Endothelial cell of umbilical vein (primary cell): ENCODE measurements around the gene RBM8A. TPM values are rescaled to one million over a fixed set of nuclear protein-coding genes. Genes with fewer than 3 reads are reported as not detected.
"Not testable (repeated sequence)": the region's sequence is repeated elsewhere in the genome, so short reads cannot be mapped to it uniquely, and the experiment has no call there.

Experiments used
- BruUV-seq: library from RNA; stranded (reverse); fragments of 400-500 nt; replicated peaks from 2 replicates; lab custom pipeline; 2021; lab: Mats Ljungman, UMichigan
- CTCF ChIA-PET: fragments of 300-600, 350-600 bp; sonication (Branson Sonifier 250); formaldehyde crosslinking; loops from one replicate; lab custom pipeline; 2021; ENCODE audit warnings: antibody characterized with exemption, inconsistent platforms; lab: Charles Lee
- POLR2A ChIA-PET: fragments of 300-600, 350-600 bp; sonication (Branson Sonifier 250); formaldehyde crosslinking; loops from one replicate; lab custom pipeline; 2021; ENCODE audit warnings: antibody characterized with exemption, inconsistent platforms; lab: Charles Lee
- DNase-seq: peaks from one replicate; pipeline ENCODE4 v3.0.0-alpha.2; 2011; ENCODE audit warnings: low read depth, low spot score
- FAIRE-seq: peaks from 2 replicates; lab custom pipeline; 2011; peaks lifted over from hg19 to GRCh38; lab: Jason Lieb, UNC
- H2AFZ ChIP-seq: 2 replicates; pipeline ENCODE4 v1.6.0; 2012; ENCODE audit warnings: low read depth, low read length, control low read depth, inconsistent platforms
- H3K27ac ChIP-seq: 2 replicates; pipeline ENCODE4 v1.5.1; 2011; ENCODE audit warnings: low read depth, mild to moderate bottlenecking, control low read depth, low read length, moderate library complexity; ENCODE audit not compliant: insufficient read depth
- H3K27me3 ChIP-seq, 2 experiments: 2 replicates each; pipeline versions ENCODE4 v1.6.0 to v1.6.1; 2011; ENCODE audit warnings: low read length in 2 of 2, mixed read lengths in 1 of 2; ENCODE audit not compliant: control insufficient read depth in 2 of 2, insufficient read depth in 2 of 2
- H3K36me3 ChIP-seq, 2 experiments: 2 replicates in 1 of 2; 3 replicates in 1 of 2; pipeline ENCODE4 v1.5.1; 2011; ENCODE audit warnings: low read length in 2 of 2, mild to moderate bottlenecking in 1 of 2, moderate library complexity in 1 of 2; ENCODE audit not compliant: control insufficient read depth in 2 of 2, insufficient read depth in 2 of 2; ENCODE audit errors: extremely low read depth in 1 of 2
- H3K4me1 ChIP-seq: 3 replicates; pipeline ENCODE4 v1.5.1; 2011; ENCODE audit warnings: mild to moderate bottlenecking, low read length; ENCODE audit not compliant: control insufficient read depth, insufficient read depth; ENCODE audit errors: extremely low read depth
- H3K4me2 ChIP-seq: 2 replicates; pipeline ENCODE4 v1.6.1; 2011; ENCODE audit warnings: low read length, control low read depth, mixed read lengths; ENCODE audit not compliant: insufficient read depth
- H3K4me3 ChIP-seq, 3 experiments: fragments of 200-600 bp in 1 of 3; sonication (generic), shearing (Covaris generic) in 1 of 3; replicated peaks in 1 of 3; 2 replicates each; pipeline ENCODE4 v1.5.1; 2011 to 2016; ENCODE audit warnings: control low read depth in 3 of 3, low read length in 3 of 3, mild to moderate bottlenecking in 2 of 3, inconsistent platforms in 1 of 3, low read depth in 1 of 3, moderate library complexity in 1 of 3; ENCODE audit not compliant: insufficient read depth in 1 of 3
- H3K79me2 ChIP-seq: 2 replicates; pipeline ENCODE4 v1.6.0; 2012; ENCODE audit warnings: low read length, inconsistent platforms; ENCODE audit not compliant: control insufficient read depth, insufficient read depth
- H3K9ac ChIP-seq: replicated peaks from 2 replicates; pipeline ENCODE3; 2011; ENCODE audit warnings: low read length, control low read depth; ENCODE audit not compliant: insufficient read depth; ENCODE audit errors: extremely low read depth
- H3K9me1 ChIP-seq: replicated peaks from 3 replicates; pipeline ENCODE4 v1.6.0; 2011; ENCODE audit warnings: mild to moderate bottlenecking, low read length; ENCODE audit not compliant: control insufficient read depth, insufficient read depth; ENCODE audit errors: extremely low read depth
- H3K9me3 ChIP-seq: replicated peaks from 2 replicates; pipeline ENCODE4 v1.5.1; 2012; ENCODE audit warnings: low read length, inconsistent platforms; ENCODE audit not compliant: control insufficient read depth, insufficient read depth
- H4K20me1 ChIP-seq: replicated peaks from 2 replicates; pipeline ENCODE3; 2011; ENCODE audit warnings: mild to moderate bottlenecking, low read length; ENCODE audit not compliant: control insufficient read depth, insufficient read depth; ENCODE audit errors: extremely low read depth
- CTCF ChIP-seq, 2 donors: IDR thresholded peaks; 1 replicate in 1 of 2; 2 replicates in 1 of 2; pipeline ENCODE4 v1.5.1; 2011; ENCODE audit warnings: low read length in 2 of 2, mild to moderate bottlenecking in 2 of 2, moderate library complexity in 2 of 2, control low read depth in 1 of 2, inconsistent platforms in 1 of 2, low read depth in 1 of 2; ENCODE audit not compliant: insufficient read depth in 1 of 2; ENCODE audit errors: extremely low read depth in 1 of 2
- EZH2 ChIP-seq: IDR thresholded peaks from 2 replicates; pipeline ENCODE4 v1.6.1; 2012; ENCODE audit warnings: borderline replicate concordance, low read depth, mild to moderate bottlenecking, moderate library complexity, low read length, inconsistent platforms; ENCODE audit not compliant: severe bottlenecking
- FOS ChIP-seq: IDR thresholded peaks from 2 replicates; pipeline ENCODE4 v1.6.1; 2011; ENCODE audit warnings: mild to moderate bottlenecking, low read length, moderate library complexity, borderline replicate concordance; ENCODE audit not compliant: insufficient read depth
- GATA2 ChIP-seq: IDR thresholded peaks from 2 replicates; pipeline ENCODE4 v1.7.0; 2011; ENCODE audit warnings: low read depth, mild to moderate bottlenecking, moderate library complexity, mixed read lengths, low read length; ENCODE audit not compliant: insufficient read length, insufficient read depth
- JUN ChIP-seq: IDR thresholded peaks from 2 replicates; pipeline ENCODE4 v1.6.1; 2011; ENCODE audit warnings: borderline replicate concordance, low read depth; ENCODE audit not compliant: insufficient read length, insufficient read depth
- MAX ChIP-seq: IDR thresholded peaks from 2 replicates; pipeline ENCODE4 v1.6.1; 2011; ENCODE audit not compliant: insufficient read depth, insufficient read length
- MYC ChIP-seq: IDR thresholded peaks from one replicate; pipeline ENCODE4 v1.6.1; 2011; ENCODE audit warnings: mild to moderate bottlenecking, low read depth, low read length
- POLR2A ChIP-seq: IDR thresholded peaks from 2 replicates; pipeline ENCODE4 v1.6.1; 2012; ENCODE audit warnings: low read depth, mild to moderate bottlenecking, control low read depth, low read length
- POLR2AphosphoS5 ChIP-seq: IDR thresholded peaks from 2 replicates; pipeline ENCODE4 v1.6.1; 2012; ENCODE audit warnings: low read depth, mild to moderate bottlenecking, control low read depth, low read length, moderate library complexity; ENCODE audit not compliant: insufficient read depth
- dilution Hi-C: fragments of 300-500 bp; cut with MboI; formaldehyde crosslinking; loops from one replicate; pipeline ENCODE4 v1.15.0; 2019; ENCODE audit warnings: low sequenced_read_pairs; ENCODE audit not compliant: extremely low pct_ligation_motif_present
- intact Hi-C: fragments of 100-400 bp; cut with micrococcal nuclease; formaldehyde crosslinking; loops from one replicate; pipeline ENCODE4 v1.10.0; 2022
- polyA plus RNA-seq, 4 experiments: library from polyadenylated mRNA; depleted of rRNA in 3 of 4; stranded (reverse) in 3 of 4; unstranded in 1 of 4; fragments of >200 nt; gene quantifications; 2 replicates each; pipeline versions ENCODE4 v1.2.1 to v1.2.3, GENCODE V29; 2011 to 2012; ENCODE audit warnings: missing spikeins in 1 of 4
- total RNA-seq: library from RNA; stranded (reverse); gene quantifications from 2 replicates; pipeline ENCODE4 v1.2.3, GENCODE V29; 2021

RBM8A gene
- total and polyA plus RNA-seq, 2 donors (not counting 3 experiments of a cell fraction or from before 2014, with no cell fraction given) = 192 to 194 TPM

- BruUV-seq = no TSS peak
- Histone ChIP-seq H2AFZ (no peak overlapping the region), H3K79me2 (no peaks in the 10 kb centered on the region), H3K9ac (no peak overlapping the region), H3K4me1 (no peaks in the 10 kb centered on the region), H3K36me3 (peaks cover 10 to 14% of the 10 kb centered on the region in 2 experiments), H3K27me3 (no peaks in the 10 kb centered on the region), H3K27ac (no peak overlapping the region), H3K9me3 (no peaks in the 10 kb centered on the region), H3K9me1 (no peaks in the 10 kb centered on the region), H3K4me2 (no peak overlapping the region), H3K4me3 (no peak overlapping the region), H4K20me1 (no peaks in the 10 kb centered on the region)
- TF ChIP-seq GATA2 = no peak
- TF ChIP-seq POLR2AphosphoS5 = no peak
- no peak for TF ChIP-seq JUN
- no peak for TF ChIP-seq EZH2
- TF ChIP-seq POLR2A = no peak
- no peak for TF ChIP-seq MYC
- TF ChIP-seq CTCF (IDR thresholded peaks at IDR 0.05; ENCODE audit: extremely low read depth in 1 of 2, insufficient read depth in 1 of 2, low read depth in 1 of 2, low read length in 2 of 2) = no peak
- TF ChIP-seq FOS = no peak
- TF ChIP-seq MAX = no peak
- CTCF ChIA-PET = interaction anchor here (1.2 kb wide), 1 partner anchor 26 kb away, joined by 3 read pairs; the partner anchor contains the start of gene ITGA10
- DNase-seq = no peak
- no peak for FAIRE-seq
- intact Hi-C loops (no loop called here), dilution Hi-C loops (no loop called here)
- POLR2A ChIA-PET = interaction anchor here (1.8 kb wide), 1 partner anchor 8 kb away, joined by 5 read pairs; the partner anchor contains the start of gene RBM8A
Observed at GRCh38 chr1:145935708-145936107, 8.4 kb upstream of the RBM8A start.

- H4K20me1 ChIP-seq, BruUV-seq, H3K9ac ChIP-seq, H3K4me3 ChIP-seq, H3K9me1 ChIP-seq, dilution Hi-C loops, CTCF ChIA-PET, H2AFZ ChIP-seq, H3K27ac ChIP-seq, H3K27me3 ChIP-seq, H3K4me1 ChIP-seq, DNase-seq, H3K79me2 ChIP-seq, FAIRE-seq, H3K4me2 ChIP-seq, intact Hi-C loops, POLR2A ChIA-PET, H3K9me3 ChIP-seq: not testable (repeated sequence)
- H3K36me3 ChIP-seq = peaks cover 10 to 14% of the 10 kb centered on the region in 2 experiments
Observed at GRCh38 chr1:145932522-145933009, 5.3 kb upstream of the RBM8A start.
